ENCODE data around the gene RBM47. TPM values are rescaled to one million over a fixed set of nuclear protein-coding genes. Genes with fewer than 3 reads are reported as not detected.

Gene RBM47
- total RNA-seq, 1 donor from 2014 or later: 4.6 TPM

DNA sequence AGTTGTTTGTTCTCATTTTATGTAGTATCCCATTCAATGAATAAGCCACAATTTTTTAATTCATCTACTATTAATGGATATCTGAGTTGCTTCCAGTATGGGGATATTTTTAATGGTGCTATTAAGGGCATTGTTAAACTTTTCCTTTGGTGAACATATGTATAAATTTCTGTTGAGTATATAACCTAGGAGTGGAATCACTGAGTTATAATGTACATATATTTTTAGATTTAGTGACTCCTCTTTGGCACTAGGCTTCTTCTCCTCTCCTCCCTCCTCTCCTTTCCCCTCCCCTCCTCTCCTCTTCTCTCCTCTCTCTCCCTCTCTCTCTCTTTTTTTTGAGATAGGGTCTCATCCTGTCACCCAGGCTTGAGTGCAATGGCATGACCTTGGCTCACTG, 26.4 kb downstream of the RBM47 start:
- no peak overlapping the region for H3K27ac Mint-ChIP-seq (ENCODE audit: unreplicated experiment)
- peaks cover 3% of the 10 kb centered on the region for H3K36me3 Mint-ChIP-seq (ENCODE audit: low read depth, unreplicated experiment)
- TF ChIP-seq, protein P1, sequence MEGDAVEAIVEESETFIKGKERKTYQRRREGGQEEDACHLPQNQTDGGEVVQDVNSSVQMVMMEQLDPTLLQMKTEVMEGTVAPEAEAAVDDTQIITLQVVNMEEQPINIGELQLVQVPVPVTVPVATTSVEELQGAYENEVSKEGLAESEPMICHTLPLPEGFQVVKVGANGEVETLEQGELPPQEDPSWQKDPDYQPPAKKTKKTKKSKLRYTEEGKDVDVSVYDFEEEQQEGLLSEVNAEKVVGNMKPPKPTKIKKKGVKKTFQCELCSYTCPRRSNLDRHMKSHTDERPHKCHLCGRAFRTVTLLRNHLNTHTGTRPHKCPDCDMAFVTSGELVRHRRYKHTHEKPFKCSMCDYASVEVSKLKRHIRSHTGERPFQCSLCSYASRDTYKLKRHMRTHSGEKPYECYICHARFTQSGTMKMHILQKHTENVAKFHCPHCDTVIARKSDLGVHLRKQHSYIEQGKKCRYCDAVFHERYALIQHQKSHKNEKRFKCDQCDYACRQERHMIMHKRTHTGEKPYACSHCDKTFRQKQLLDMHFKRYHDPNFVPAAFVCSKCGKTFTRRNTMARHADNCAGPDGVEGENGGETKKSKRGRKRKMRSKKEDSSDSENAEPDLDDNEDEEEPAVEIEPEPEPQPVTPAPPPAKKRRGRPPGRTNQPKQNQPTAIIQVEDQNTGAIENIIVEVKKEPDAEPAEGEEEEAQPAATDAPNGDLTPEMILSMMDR (IDR thresholded peaks at IDR 0.05; ENCODE audit: unreplicated experiment): no peak
- no peaks in the 10 kb centered on the region for H3K4me1 Mint-ChIP-seq (ENCODE audit: unreplicated experiment)
- no peak for DNase-seq (ENCODE audit: low spot score)
- no peaks in the 10 kb centered on the region for H3K27me3 Mint-ChIP-seq (ENCODE audit: unreplicated experiment)
- H3K4me3 Mint-ChIP-seq (ENCODE audit: unreplicated experiment): no peak overlapping the region
- no peaks in the 10 kb centered on the region for H3K9me3 Mint-ChIP-seq (ENCODE audit: unreplicated experiment)

DNA sequence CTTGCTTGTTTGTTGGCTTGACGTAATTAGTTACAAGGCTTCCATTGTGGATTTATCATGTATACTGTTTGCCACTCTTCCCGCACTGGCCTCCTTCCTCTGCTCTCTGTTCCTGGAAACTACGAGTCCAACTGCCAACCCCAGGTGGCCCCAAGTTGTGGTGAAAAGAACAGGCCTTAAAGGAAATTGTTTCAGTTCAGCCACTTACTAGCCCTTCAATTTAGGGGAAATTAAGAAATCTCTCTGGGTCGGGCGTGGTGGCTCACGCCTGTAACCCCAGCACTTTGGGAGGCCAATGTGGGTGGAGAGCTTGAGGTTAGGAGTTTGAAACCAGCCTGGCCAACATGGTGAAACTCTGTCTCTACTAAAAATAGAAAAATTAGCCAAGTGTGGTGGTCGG, 28.0 kb downstream of the RBM47 start:
- DNase-seq (ENCODE audit: low spot score): no peak
- no peak overlapping the region for H3K27ac Mint-ChIP-seq (ENCODE audit: unreplicated experiment)
- TF ChIP-seq, protein P1 (IDR thresholded peaks at IDR 0.05; ENCODE audit: unreplicated experiment): no peak

DNA sequence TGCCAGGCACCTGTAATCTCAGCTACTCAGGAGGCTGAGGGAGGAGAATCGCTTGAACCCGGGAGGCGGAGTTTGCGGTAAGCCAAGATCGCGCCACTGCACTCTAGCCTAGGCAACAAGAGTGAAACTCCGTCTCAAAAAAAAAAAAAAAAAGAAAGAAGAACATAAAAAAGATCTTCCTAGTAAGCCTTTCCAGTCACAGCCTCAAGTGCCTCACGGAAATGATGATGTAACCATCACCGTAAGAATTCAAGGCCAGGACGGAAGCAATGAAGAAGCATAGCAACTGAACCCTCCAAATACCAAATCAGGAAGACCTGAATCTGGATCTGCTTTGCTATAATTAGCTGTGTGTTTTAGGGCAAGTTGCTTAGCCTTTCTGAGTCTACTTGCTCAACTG, 28.8 kb downstream of the RBM47 start:
- H3K4me3 Mint-ChIP-seq (ENCODE audit: unreplicated experiment): no peak overlapping the region
- H3K27me3 Mint-ChIP-seq (ENCODE audit: unreplicated experiment): no peaks in the 10 kb centered on the region
- H3K4me1 Mint-ChIP-seq (ENCODE audit: unreplicated experiment): peaks cover 9% of the 10 kb centered on the region
- peaks cover 3% of the 10 kb centered on the region for H3K36me3 Mint-ChIP-seq (ENCODE audit: low read depth, unreplicated experiment)
- no peak for DNase-seq (ENCODE audit: low spot score)
- H3K27ac Mint-ChIP-seq (ENCODE audit: unreplicated experiment): no peak overlapping the region
- TF ChIP-seq, protein P1 (IDR thresholded peaks at IDR 0.05; ENCODE audit: unreplicated experiment): no peak
- H3K9me3 Mint-ChIP-seq (ENCODE audit: unreplicated experiment): no peaks in the 10 kb centered on the region

More for the DNA sequence above, 28.0 kb downstream of the RBM47 start:
- Mint-ChIP-seq H3K4me3 (ENCODE audit: unreplicated experiment) (no peak overlapping the region), H3K9me3 (ENCODE audit: unreplicated experiment) (no peaks in the 10 kb centered on the region), H3K36me3 (ENCODE audit: low read depth, unreplicated experiment) (peaks cover 3% of the 10 kb centered on the region), H3K27me3 (ENCODE audit: unreplicated experiment) (no peaks in the 10 kb centered on the region), H3K4me1 (ENCODE audit: unreplicated experiment) (peaks cover 1% of the 10 kb centered on the region)

DNA sequence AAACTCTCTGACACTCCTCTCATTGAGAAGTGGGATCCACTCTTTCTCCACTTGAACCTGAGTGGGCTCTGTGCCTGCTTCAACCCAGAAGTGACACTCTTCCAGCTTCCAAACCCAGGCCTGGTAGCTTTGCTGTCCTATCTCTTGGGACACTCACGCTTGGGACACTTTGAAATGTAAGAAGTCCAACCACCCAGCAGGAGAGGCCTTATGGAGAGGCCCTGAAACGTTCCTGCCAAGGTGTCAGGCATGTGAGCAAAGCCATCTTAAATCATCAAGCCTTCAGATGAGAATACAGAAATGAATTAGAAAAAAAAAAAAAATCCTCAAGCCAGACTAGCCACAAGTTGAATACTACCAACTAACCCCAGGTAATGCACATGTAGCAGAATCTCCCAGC, 30.2 kb downstream of the RBM47 start:
- Mint-ChIP-seq H3K4me3 (ENCODE audit: unreplicated experiment) (no peak overlapping the region), H3K9me3 (ENCODE audit: unreplicated experiment) (no peaks in the 10 kb centered on the region), H3K4me1 (ENCODE audit: unreplicated experiment) (peaks cover 14% of the 10 kb centered on the region), H3K27ac (ENCODE audit: unreplicated experiment) (no peak overlapping the region), H3K27me3 (ENCODE audit: unreplicated experiment) (no peaks in the 10 kb centered on the region), H3K36me3 (ENCODE audit: low read depth, unreplicated experiment) (peaks cover 3% of the 10 kb centered on the region)
- no peak for DNase-seq (ENCODE audit: low spot score)
- TF ChIP-seq, protein P1 (IDR thresholded peaks at IDR 0.05; ENCODE audit: unreplicated experiment): no peak

DNA sequence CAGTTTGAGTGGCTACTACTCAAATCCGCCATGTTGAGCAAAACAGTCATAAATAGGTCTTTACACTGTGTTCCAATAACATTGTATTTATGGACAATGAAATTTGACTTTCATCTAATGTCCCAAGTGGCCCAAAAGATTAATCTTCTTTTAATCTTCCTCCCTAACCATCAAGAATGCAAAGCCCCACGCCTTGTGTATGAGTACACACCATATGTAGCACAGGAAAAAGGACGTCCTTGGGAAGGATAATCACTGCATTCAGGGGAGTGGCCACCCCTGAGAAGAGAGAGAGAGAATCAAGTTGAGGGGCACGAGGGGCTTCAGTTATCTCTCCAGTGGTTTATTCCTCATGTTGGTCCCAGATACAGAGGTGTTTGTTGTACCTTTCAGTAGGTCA, 33.1 kb downstream of the RBM47 start:
- Mint-ChIP-seq H3K27me3 (ENCODE audit: unreplicated experiment) (no peaks in the 10 kb centered on the region), H3K27ac (ENCODE audit: unreplicated experiment) (peak overlapping the region; percentile 76), H3K4me1 (ENCODE audit: unreplicated experiment) (peaks cover 14% of the 10 kb centered on the region), H3K4me3 (ENCODE audit: unreplicated experiment) (no peak overlapping the region), H3K9me3 (ENCODE audit: unreplicated experiment) (no peaks in the 10 kb centered on the region), H3K36me3 (ENCODE audit: low read depth, unreplicated experiment) (no peaks in the 10 kb centered on the region)
- TF ChIP-seq, protein P1 (IDR thresholded peaks at IDR 0.05; ENCODE audit: unreplicated experiment): no peak
- DNase-seq (ENCODE audit: low spot score): no peak

All from endothelial cell (in vitro differentiated cells).